Activated T-cell treated with anti-CD3 and anti-CD28 coated beads for 4 hours (primary cell): Measurements from ENCODE around the gene TNIK.

Experiments
- DNase-seq: peaks from one replicate; pipeline ENCODE4 v3.0.0-alpha.2; 2020

The TNIK gene

GRCh38 chr3:171113716-171114115, 346.5 kb downstream of the TNIK start:
- no peak for DNase-seq

- no peak for DNase-seq
These were observed 349.5 kb downstream of the TNIK start for GRCh38 chr3:171110715-171111114.

GRCh38 chr3:171108066-171108465, 352.1 kb downstream of the TNIK start:
- DNase-seq: no peak

GRCh38 chr3:171103185-171103584, 357.0 kb downstream of the TNIK start:
- DNase-seq: no peak

- DNase-seq: no peak
These were observed 358.1 kb downstream of the TNIK start for GRCh38 chr3:171101982-171102641.

GRCh38 chr3:171099911-171100310, 360.3 kb downstream of the TNIK start:
- no peak for DNase-seq

GRCh38 chr3:171095063-171095462, 365.1 kb downstream of the TNIK start:
- no peak for DNase-seq

GRCh38 chr3:171094411-171094810, 365.8 kb downstream of the TNIK start:
- no peak for DNase-seq

GRCh38 chr3:171093462-171093861, 366.7 kb downstream of the TNIK start:
- DNase-seq: no peak

- DNase-seq: no peak
These were observed 367.7 kb downstream of the TNIK start for GRCh38 chr3:171092467-171092911.

GRCh38 chr3:171090321-171090720, 369.9 kb downstream of the TNIK start:
- DNase-seq: no peak

GRCh38 chr3:171088964-171089754, 371.0 kb downstream of the TNIK start:
- DNase-seq: no peak

- DNase-seq: no peak
These were observed 371.7 kb downstream of the TNIK start for GRCh38 chr3:171088496-171088895.

- DNase-seq: no peak
These were observed 373.3 kb downstream of the TNIK start for GRCh38 chr3:171086914-171087313.

GRCh38 chr3:171077261-171077660, 382.9 kb downstream of the TNIK start:
- no peak for DNase-seq

GRCh38 chr3:171072432-171072831, 387.8 kb downstream of the TNIK start:
- DNase-seq: no peak

- no peak for DNase-seq
These were observed 391.5 kb downstream of the TNIK start for GRCh38 chr3:171068658-171069057.

- no peak for DNase-seq
These were observed 394.0 kb downstream of the TNIK start for GRCh38 chr3:171066206-171066605.

- DNase-seq: no peak
These were observed 394.5 kb downstream of the TNIK start for GRCh38 chr3:171065732-171066131.

GRCh38 chr3:171064461-171064860, 395.7 kb downstream of the TNIK start:
- DNase-seq: no peak

- no peak for DNase-seq
These were observed 398.5 kb downstream of the TNIK start for GRCh38 chr3:171061749-171062148.

- DNase-seq: no peak
These were observed 400.2 kb downstream of the TNIK start for GRCh38 chr3:171059978-171060377.

- no peak for DNase-seq
These were observed 401.2 kb downstream of the TNIK start for GRCh38 chr3:171058873-171059603.

GRCh38 chr3:171058058-171058457, 402.1 kb downstream of the TNIK start:
- no peak for DNase-seq
